ENCODE measurements around the gene GOLGA8B. TPM values are rescaled to one million over a fixed set of nuclear protein-coding genes. Genes with fewer than 3 reads are reported as not detected.
A peak's percentile ranks its signal among the peaks of the same experiment; 100 is the strongest.
"Not testable (repeated sequence)": the region's sequence is repeated elsewhere in the genome, so short reads cannot be mapped to it uniquely, and the experiment has no call there.

GOLGA8B gene
- total RNA-seq, 1 donor from 2014 or later, result 55.5 TPM

GRCh38 chr15:34598799-34599585 is 15.5 kb upstream of the GOLGA8B start:
- Histone ChIP-seq H3K36me3 (no peaks in the 10 kb centered on the region), H3K4me3 (no peak overlapping the region), H3K4me1 (no peaks in the 10 kb centered on the region), H3K27ac (no peak overlapping the region), H3K9me3 (no peaks in the 10 kb centered on the region), H3K27me3 (ENCODE audit: low read depth) (no peaks in the 10 kb centered on the region)
- intact Hi-C loops (cut with DNase I), result no loop called here
- no peak for DNase-seq
- ATAC-seq, result no peak
- no peak for TF ChIP-seq CTCF (IDR thresholded peaks at IDR 0.05)

- H3K36me3 ChIP-seq, result no peaks in the 10 kb centered on the region
- ATAC-seq (no peak), DNase-seq (no peak)
- H3K4me3 ChIP-seq, result no peak overlapping the region
- no peaks in the 10 kb centered on the region for H3K9me3 ChIP-seq
- H3K27ac ChIP-seq, result no peak overlapping the region
- no peaks in the 10 kb centered on the region for H3K27me3 ChIP-seq (ENCODE audit: low read depth)
- no peak for TF ChIP-seq CTCF (IDR thresholded peaks at IDR 0.05)
- intact Hi-C loops (cut with DNase I), result no loop called here
- no peaks in the 10 kb centered on the region for H3K4me1 ChIP-seq
Measured at GRCh38 chr15:34597316-34597715, 13.9 kb upstream of the GOLGA8B start.

- Histone ChIP-seq H3K36me3 (no peaks in the 10 kb centered on the region), H3K4me3 (no peak overlapping the region), H3K27me3 (ENCODE audit: low read depth) (no peaks in the 10 kb centered on the region), H3K27ac (no peak overlapping the region), H3K9me3 (no peaks in the 10 kb centered on the region), H3K4me1 (no peaks in the 10 kb centered on the region)
- intact Hi-C loops (cut with DNase I), result no loop called here
- DNase-seq (no peak), ATAC-seq (no peak)
- TF ChIP-seq CTCF (IDR thresholded peaks at IDR 0.05), result no peak
Measured at GRCh38 chr15:34594361-34594760, 10.9 kb upstream of the GOLGA8B start.

- no peaks in the 10 kb centered on the region for H3K27me3 ChIP-seq (ENCODE audit: low read depth)
- no peak overlapping the region for H3K27ac ChIP-seq
- DNase-seq (no peak), ATAC-seq (no peak)
- intact Hi-C loops (cut with DNase I), result no loop called here
- H3K4me3 ChIP-seq, result no peak overlapping the region
- no peak for TF ChIP-seq CTCF (IDR thresholded peaks at IDR 0.05)
- H3K36me3 ChIP-seq, result no peaks in the 10 kb centered on the region
- no peaks in the 10 kb centered on the region for H3K9me3 ChIP-seq
- H3K4me1 ChIP-seq, result no peaks in the 10 kb centered on the region
Measured at GRCh38 chr15:34591306-34591705, 7.9 kb upstream of the GOLGA8B start.

GRCh38 chr15:34588046-34588674 is 4.7 kb upstream of the GOLGA8B start:
- TF ChIP-seq CTCF (IDR thresholded peaks at IDR 0.05), result peak; percentile 78
- peak; percentile 70 to 72 for ATAC-seq
- no peak overlapping the region for H3K4me3 ChIP-seq
- H3K36me3 ChIP-seq, result no peaks in the 10 kb centered on the region
- H3K27ac ChIP-seq, result no peak overlapping the region
- intact Hi-C loops (cut with DNase I), result no loop called here
- peaks cover 9% of the 10 kb centered on the region for H3K27me3 ChIP-seq (ENCODE audit: low read depth)
- H3K4me1 ChIP-seq, result peaks cover 8% of the 10 kb centered on the region
- no peaks in the 10 kb centered on the region for H3K9me3 ChIP-seq
- no peak for DNase-seq

GRCh38 chr15:34585966-34586365 is 2.5 kb upstream of the GOLGA8B start:
- H3K27me3 ChIP-seq (ENCODE audit: low read depth), result peaks cover 13% of the 10 kb centered on the region
- H3K4me1 ChIP-seq, result peaks cover 15% of the 10 kb centered on the region
- DNase-seq; H3K27ac ChIP-seq; intact Hi-C loops (cut with DNase I); H3K9me3 ChIP-seq; H3K4me3 ChIP-seq; H3K36me3 ChIP-seq; ATAC-seq: not testable (repeated sequence)
